SK-N-SH (cell line): ENCODE measurements around the gene DNAJC4. TPM values are rescaled to one million over a fixed set of nuclear protein-coding genes. Genes with fewer than 3 reads are reported as not detected.

ENCODE experiments used
- CTCF ChIA-PET: fragments of 300-600, 350-600 bp; formaldehyde crosslinking; extraction: SDS; loops from one replicate; lab custom pipeline; 2021; lab: Yijun Ruan, JAX
- POLR2A ChIA-PET: fragments of 350-600 bp; sonication (Branson Sonifier 250); formaldehyde crosslinking; extraction: SDS; loops from one replicate; lab custom pipeline; 2020; ENCODE audit warnings: antibody characterized with exemption, inconsistent platforms; lab: Yijun Ruan, JAX
- DNase-seq: peaks from one replicate; pipeline ENCODE4 v3.0.0; 2012
- H2AFZ ChIP-seq: fragments of 200-600 bp; sonication (generic); 2 replicates; pipeline ENCODE4 v1.8.1; 2016; ENCODE audit warnings: antibody characterized with exemption, mild to moderate bottlenecking, low read depth
- H3F3A ChIP-seq: fragments of 200-600 bp; sonication (generic); replicated peaks from 2 replicates; pipeline ENCODE3; 2016; ENCODE audit warnings: antibody characterized with exemption, mild to moderate bottlenecking; ENCODE audit not compliant: insufficient read depth
- H3K27ac ChIP-seq, 2 experiments: fragments of 200-500 bp in 1 of 2; fragments of 200-600 bp in 1 of 2; sonication (Bioruptor generic) in 1 of 2; sonication (generic), shearing (Covaris generic) in 1 of 2; 2 replicates each; pipeline versions ENCODE4 v1.5.1 to v1.6.1; 2014 to 2016; ENCODE audit warnings: low read depth in 2 of 2, inconsistent platforms in 1 of 2, low read length in 1 of 2, mild to moderate bottlenecking in 1 of 2, mixed read lengths in 1 of 2
- H3K27me3 ChIP-seq: fragments of 200-600 bp; sonication (generic), shearing (Covaris generic); 2 replicates; pipeline ENCODE4 v1.6.1; 2016; ENCODE audit warnings: mixed run types; ENCODE audit not compliant: insufficient read depth
- H3K36me3 ChIP-seq, 2 experiments: fragments of 200-500 bp in 1 of 2; fragments of 200-600 bp in 1 of 2; sonication (Bioruptor generic) in 1 of 2; sonication (generic) in 1 of 2; replicated peaks in 1 of 2; 2 replicates each; pipeline versions ENCODE3 to v1.5.1; 2014 to 2016; ENCODE audit warnings: low read length in 1 of 2, mild to moderate bottlenecking in 1 of 2; ENCODE audit not compliant: insufficient read depth in 2 of 2, control insufficient read depth in 1 of 2
- H3K4me1 ChIP-seq, 2 experiments: fragments of 200-500 bp in 1 of 2; fragments of 200-600 bp in 1 of 2; sonication (Bioruptor generic) in 1 of 2; sonication (generic), shearing (Covaris generic) in 1 of 2; 2 replicates each; pipeline versions ENCODE4 v1.5.1 to v1.6.1; 2014 to 2016; ENCODE audit warnings: low read depth in 1 of 2, low read length in 1 of 2, mixed run types in 1 of 2; ENCODE audit not compliant: insufficient read depth in 2 of 2, control insufficient read depth in 1 of 2
- H3K4me2 ChIP-seq: fragments of 200-600 bp; sonication (generic), shearing (Covaris generic); 2 replicates; pipeline ENCODE4 v1.6.1; 2017; ENCODE audit warnings: mixed run types
- H3K4me3 ChIP-seq, 2 experiments: fragments of 200-500 bp in 1 of 2; fragments of 200-600 bp in 1 of 2; sonication (Bioruptor generic) in 1 of 2; sonication (generic), shearing (Covaris generic) in 1 of 2; 2 replicates each; pipeline versions ENCODE4 v1.5.1 to v1.8.1; 2014 to 2016; ENCODE audit warnings: low read depth in 2 of 2, inconsistent platforms in 1 of 2, low read length in 1 of 2, mild to moderate bottlenecking in 1 of 2, mixed read lengths in 1 of 2, moderate library complexity in 1 of 2
- H3K79me2 ChIP-seq: fragments of 200-600 bp; sonication (generic); 2 replicates; pipeline ENCODE4 v1.8.1; 2017; ENCODE audit warnings: mild to moderate bottlenecking; ENCODE audit not compliant: insufficient read depth
- H3K9ac ChIP-seq: fragments of 200-600 bp; sonication (generic); 2 replicates; pipeline ENCODE4 v1.6.1; 2017; ENCODE audit warnings: mixed run types
- H3K9me2 ChIP-seq: fragments of 200-600 bp; sonication (generic); 2 replicates; pipeline ENCODE4 v1.6.1; 2017; ENCODE audit warnings: mixed run types
- H3K9me3 ChIP-seq: fragments of 200-600 bp; sonication (generic); 2 replicates; pipeline ENCODE4 v1.6.1; 2017; ENCODE audit warnings: mixed run types, mild to moderate bottlenecking, moderate library complexity
- H4K20me1 ChIP-seq: fragments of 200-600 bp; sonication (generic); 2 replicates; pipeline ENCODE4 v1.6.1; 2017; ENCODE audit warnings: mild to moderate bottlenecking, mixed run types; ENCODE audit not compliant: insufficient read depth
- CHD2 ChIP-seq: fragments of 150-350 bp; IDR thresholded peaks from 2 replicates; pipeline ENCODE4 v1.6.1; 2018; ENCODE audit warnings: low read length; ENCODE audit not compliant: partially characterized antibody
- CTCF ChIP-seq: fragments of 200-600 bp; sonication (generic); IDR thresholded peaks from 2 replicates; pipeline ENCODE4 v1.6.1; 2017; ENCODE audit warnings: antibody characterized with exemption, mild to moderate bottlenecking, moderate library complexity
- ELF1 ChIP-seq: IDR thresholded peaks from 2 replicates; pipeline ENCODE4 v1.4.0; 2012
- EZH2phosphoT487 ChIP-seq: fragments of 200-600 bp; sonication (generic); IDR thresholded peaks from 2 replicates; pipeline ENCODE4 v1.6.1; 2017; ENCODE audit warnings: low read depth, mixed run types, mild to moderate bottlenecking, antibody characterized with exemption, moderate library complexity, borderline replicate concordance
- FOSL2 ChIP-seq: IDR thresholded peaks from 2 replicates; pipeline ENCODE4 v1.4.0; 2012; ENCODE audit warnings: low read depth, mild to moderate bottlenecking, moderate library complexity, borderline replicate concordance
- FOXJ3 ChIP-seq: sonication (generic); formaldehyde crosslinking; IDR thresholded peaks from 2 replicates; pipeline ENCODE4 v1.5.1; 2020; ENCODE audit warnings: mild to moderate bottlenecking, missing genetic modification reagents
- IRF3 ChIP-seq: fragments of 150-350 bp; IDR thresholded peaks from 2 replicates; pipeline ENCODE4 v1.6.1; 2016; ENCODE audit warnings: mild to moderate bottlenecking, low read depth, low read length
- MXI1 ChIP-seq: IDR thresholded peaks from 2 replicates; pipeline ENCODE4 v1.6.1; 2012; ENCODE audit warnings: mild to moderate bottlenecking, low read depth, low read length, improper control_type of control experiment
- NRF1 ChIP-seq: IDR thresholded peaks from 2 replicates; pipeline ENCODE4 v1.6.1; 2012; ENCODE audit warnings: low read depth, mild to moderate bottlenecking, low read length
- PBX3 ChIP-seq: IDR thresholded peaks from 2 replicates; pipeline ENCODE4; 2012
- RCOR1 ChIP-seq: fragments of 150-350 bp; IDR thresholded peaks from 2 replicates; pipeline ENCODE4 v1.6.1; 2017; ENCODE audit warnings: antibody characterized with exemption, low read length
- REST ChIP-seq: IDR thresholded peaks from 2 replicates; pipeline ENCODE4 v1.6.1; 2012; ENCODE audit warnings: mild to moderate bottlenecking, low read depth, low read length, moderate library complexity
- RFX5 ChIP-seq: IDR thresholded peaks from 2 replicates; pipeline ENCODE4 v1.6.1; 2012; ENCODE audit warnings: mild to moderate bottlenecking, improper control_type of control experiment, low read length
- SMC3 ChIP-seq: IDR thresholded peaks from 2 replicates; pipeline ENCODE4 v1.6.1; 2012; ENCODE audit warnings: low read depth, low read length, improper control_type of control experiment
- WGBS: methylation state at CpG from one replicate; pipeline ENCODE4 v1.1.6; 2017; ENCODE audit warnings: low lambda C conversion rate; 5-methylcytosine and 5-hydroxymethylcytosine counted together
- polyA plus RNA-seq, 3 experiments: library from polyadenylated mRNA; depleted of rRNA; stranded (reverse); fragments of >200 nt; gene quantifications; 2 replicates each; pipeline ENCODE4 v1.2.3, GENCODE V29; 2012

The DNAJC4 gene
- polyA plus RNA-seq, 1 of the 3 experiments (the other 2 are of a cell fraction) = 52.1 TPM

- no peaks in the 10 kb centered on the region for H3K9me2 ChIP-seq
- H3K9me3 ChIP-seq = no peaks in the 10 kb centered on the region
- no peaks in the 10 kb centered on the region; the same call in 1 of the 2 replicates for H3K79me2 ChIP-seq
- no peak overlapping the region for H3K4me3 ChIP-seq
- peaks cover 16% of the 10 kb centered on the region for H3F3A ChIP-seq
- no peak overlapping the region; the same call in 1 of the 2 replicates for H3K9ac ChIP-seq
- 92% methylated on average over 23 of the region's 23 CpGs for WGBS
- no peaks in the 10 kb centered on the region for H3K27me3 ChIP-seq
- peaks cover 4 to 27% of the 10 kb centered on the region in 2 experiments; a peak in 3 of 4 replicates for H3K4me1 ChIP-seq
- no peak overlapping the region; the same call in 1 of the 2 replicates for H2AFZ ChIP-seq
- H4K20me1 ChIP-seq = peaks cover 9% of the 10 kb centered on the region
- peak overlapping the region in 1 of 2 experiments; percentile 48; a peak in 2 of 4 replicates for H3K27ac ChIP-seq
- DNase-seq = peak; percentile 31
- H3K4me2 ChIP-seq = peak overlapping the region; percentile 37; the same call in 1 of the 2 replicates
- peaks cover 10 to 21% of the 10 kb centered on the region in 2 experiments for H3K36me3 ChIP-seq
- ChIA-PET POLR2A (interaction anchor here (1.0 to 1.7 kb wide), 4 partner anchors 9 to 96 kb away, joined by 3 to 6 read pairs (median 4); partner anchors contain the start of genes NUDT22 and TRPT1), CTCF (interaction anchor here (2.3 to 5.3 kb wide), 3 partner anchors 9 to 94 kb away, joined by 7 to 52 read pairs (median 50); partner anchors contain the start of genes CATSPERZ and STIP1)
- TF ChIP-seq CHD2 (no peak), FOXJ3 (CRISPR knock-in tag) (no peak), EZH2phosphoT487 (no peak), CTCF (no peak), RCOR1 (no peak)
Observed at GRCh38 chr11:64208086-64208795, 22.1 kb upstream of the DNAJC4 start.

- Histone ChIP-seq H3K4me2 (no peak overlapping the region), H3K9me3 (no peaks in the 10 kb centered on the region), H3K27ac (no peak overlapping the region), H3K9ac (no peak overlapping the region), H4K20me1 (peaks cover 4% of the 10 kb centered on the region), H3F3A (peaks cover 11% of the 10 kb centered on the region), H3K9me2 (no peaks in the 10 kb centered on the region), H2AFZ (no peak overlapping the region), H3K4me3 (no peak overlapping the region), H3K27me3 (no peaks in the 10 kb centered on the region), H3K36me3 (peaks cover 10 to 13% of the 10 kb centered on the region in 2 experiments), H3K4me1 (peaks cover 4 to 25% of the 10 kb centered on the region in 2 experiments; a peak in 3 of 4 replicates), H3K79me2 (no peaks in the 10 kb centered on the region; the same call in 1 of the 2 replicates)
- POLR2A ChIA-PET = interaction anchor here (1.1 to 1.7 kb wide), 2 partner anchors 17 to 95 kb away, joined by 3 to 6 read pairs; partner anchors contain the start of genes NUDT22 and TRPT1
- DNase-seq = peak; percentile 39
- CTCF ChIA-PET = no interaction called here
- 96% methylated on average over 18 of the region's 18 CpGs for WGBS
- TF ChIP-seq SMC3 (no peak), FOSL2 (no peak), REST (no peak), EZH2phosphoT487 (no peak), NRF1 (no peak), PBX3 (no peak), IRF3 (no peak), MXI1 (no peak), ELF1 (no peak), RFX5 (no peak)
Observed at GRCh38 chr11:64208796-64209562, 21.4 kb upstream of the DNAJC4 start.
